Ovary (tissue), 9 donors: Measurements from ENCODE around the gene ANKRD50. TPM values are rescaled to one million over a fixed set of nuclear protein-coding genes. Genes with fewer than 3 reads are reported as not detected.

Source experiments
- DNase-seq, 5 donors: peaks; one replicate each; pipeline ENCODE4 v3.0.0-alpha.2; 2019 to 2020
- H3K27ac ChIP-seq, 2 donors: fragments of 200-600 bp; one replicate each; pipeline versions ENCODE4 v1.5.1 to v1.8.0; 2019 to 2022
- H3K27me3 ChIP-seq: fragments of 200-600 bp; one replicate; pipeline ENCODE4 v1.8.0; 2022
- H3K36me3 ChIP-seq: fragments of 200-600 bp; sonication (generic); one replicate; pipeline ENCODE4 v1.5.1; 2019
- H3K4me1 ChIP-seq: one replicate; pipeline ENCODE4 v1.8.1; 2013; ENCODE audit warnings: mild to moderate bottlenecking, moderate library complexity; ENCODE audit not compliant: insufficient read depth
- H3K4me3 ChIP-seq: fragments of 200-600 bp; sonication (generic); one replicate; pipeline ENCODE4 v1.5.1; 2017
- H3K9me3 ChIP-seq, 2 donors: fragments of 200-600 bp in 1 of 2; sonication (generic) in 1 of 2; one replicate each; pipeline versions ENCODE4 v1.5.1 to v1.8.1; 2013 to 2019; ENCODE audit warnings: mild to moderate bottlenecking in 1 of 2, moderate library complexity in 1 of 2
- EP300 ChIP-seq: sonication (generic); formaldehyde crosslinking; IDR thresholded peaks from one replicate; pipeline ENCODE4 v1.6.1; 2017; ENCODE audit warnings: antibody characterized with exemption
- POLR2A ChIP-seq: fragments of 450-650 bp; IDR thresholded peaks from one replicate; pipeline ENCODE4 v1.6.1; 2017; ENCODE audit warnings: antibody characterized with exemption, mild to moderate bottlenecking, moderate library complexity
- WGBS, 3 donors: extraction: QIAGEN DNeasy Blood & Tissue Kit in 1 of 3; methylation state at CpG; one replicate each; pipeline versions ENCODE4 v1.1.5 to v1.1.7; 2013 to 2017; 5-methylcytosine and 5-hydroxymethylcytosine counted together
- intact Hi-C, 4 donors: fragments of 100-400 bp; cut with DNase I; formaldehyde crosslinking; loops; one replicate each; pipeline versions ENCODE4 v1.11.0 to v1.15.1; 2022 to 2023
- polyA plus RNA-seq, 2 donors: library from polyadenylated mRNA; stranded (reverse); fragments of 200-250 nt in 1 of 2; fragments of 350-450 nt in 1 of 2; fragmentation: Illumina TruSeq in 1 of 2; extraction: RNeasy Lipid Tissue Mini Kit (QIAGEN cat#74804) in 1 of 2; gene quantifications; one replicate each; pipeline ENCODE4 v1.2.3, GENCODE V29; 2013 to 2014
- total RNA-seq, 7 donors: library from RNA; depleted of rRNA in 2 of 7; stranded (reverse); fragments of >200 nt in 2 of 7; fragmentation: NEBNext Ultra II Directional in 3 of 7; extraction: Animal tissue kit (Norgen Biotek cat#: 25700) in 3 of 7; gene quantifications; one replicate each; pipeline versions ENCODE4 v1.1.0 to v1.2.4, GENCODE V29; 2016 to 2023
- TF ChIP-seq, protein P1 (sequence below), 3 donors: fragments of 450-650 bp in 2 of 3; fragments of 200-600 bp in 1 of 3; IDR thresholded peaks; one replicate each; pipeline versions ENCODE4 v1.5.1 to v1.8.0; 2016 to 2022; ENCODE audit warnings: antibody characterized with exemption in 3 of 3, mild to moderate bottlenecking in 1 of 3
- donor health status: DM: no; HTN: no; CAD: no; lungs with moderate emphysema.
- donor health status: DM: no; HTN: no; CAD: no.
- donor health status: Bipolar disorder and iron deficiency.
- donor health status: DM: yes; HTN: yes; CAD: no.
- donor health status: DM: no; HTN: no; CAD: no.
- donor health status: DM: yes; HTN: yes; CAD: no.

ANKRD50 gene
- total and polyA plus RNA-seq, 9 donors, result 7.4 to 17.3 (median 12.9) TPM

DNA sequence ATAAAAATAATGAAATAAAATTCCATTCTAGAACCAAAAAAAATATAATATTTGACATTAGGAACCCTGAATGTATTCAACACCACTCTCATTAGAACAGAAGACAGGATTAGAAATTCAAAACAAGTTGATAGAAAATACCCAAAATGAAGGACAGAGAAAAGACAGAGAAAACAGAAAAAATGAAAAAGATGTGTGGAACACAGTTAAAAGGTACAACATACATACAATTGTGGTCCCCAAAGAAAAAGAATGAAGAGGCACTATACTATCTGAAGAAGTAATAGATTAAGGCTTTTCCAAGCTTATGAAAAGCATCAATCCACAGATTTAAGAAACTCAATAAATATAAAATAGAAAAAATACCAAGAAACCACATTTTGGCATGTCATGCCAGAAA, 16.4 kb downstream of the ANKRD50 start:
- intact Hi-C loops, result no loop called here
- no peak for TF ChIP-seq POLR2A

DNA sequence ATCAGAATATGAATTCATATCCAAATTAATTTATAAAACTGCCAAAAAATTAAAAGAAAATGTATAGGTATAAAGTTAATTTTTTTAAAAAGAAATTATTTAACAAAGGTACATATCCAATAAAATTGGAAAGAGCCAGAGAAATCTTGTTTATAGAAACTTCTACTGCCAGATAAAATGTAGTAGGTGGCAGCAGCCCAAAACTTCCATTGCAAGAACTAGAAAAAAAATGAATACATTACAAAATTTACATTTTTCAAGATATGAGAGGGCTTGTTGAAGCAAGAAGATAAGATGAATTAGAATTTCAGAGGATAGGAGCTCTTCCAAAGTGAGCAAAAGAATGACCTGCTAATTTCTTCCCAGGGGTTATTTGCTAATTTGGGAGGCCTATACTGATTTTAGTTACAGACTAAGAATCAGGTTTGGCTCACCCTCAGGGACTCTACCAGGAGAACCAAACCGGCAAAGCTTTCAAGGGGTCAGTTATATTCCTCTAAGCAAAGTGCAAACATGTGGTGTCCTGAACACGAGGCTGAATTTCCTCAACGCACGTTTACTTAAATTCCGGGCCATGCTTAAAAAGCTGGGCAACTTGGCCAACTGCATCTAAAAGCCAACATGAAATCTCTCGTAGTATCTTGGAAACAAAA, 17.5 kb downstream of the ANKRD50 start:
- intact Hi-C loops, result no loop called here
- Histone ChIP-seq H3K9me3 (no peaks in the 10 kb centered on the region), H3K27ac (no peak overlapping the region), H3K4me1 (no peaks in the 10 kb centered on the region), H3K36me3 (no peaks in the 10 kb centered on the region), H3K4me3 (no peak overlapping the region), H3K27me3 (no peaks in the 10 kb centered on the region)
- DNase-seq, result no peak
- TF ChIP-seq POLR2A (no peak), EP300 (no peak)
- TF ChIP-seq, protein P1, sequence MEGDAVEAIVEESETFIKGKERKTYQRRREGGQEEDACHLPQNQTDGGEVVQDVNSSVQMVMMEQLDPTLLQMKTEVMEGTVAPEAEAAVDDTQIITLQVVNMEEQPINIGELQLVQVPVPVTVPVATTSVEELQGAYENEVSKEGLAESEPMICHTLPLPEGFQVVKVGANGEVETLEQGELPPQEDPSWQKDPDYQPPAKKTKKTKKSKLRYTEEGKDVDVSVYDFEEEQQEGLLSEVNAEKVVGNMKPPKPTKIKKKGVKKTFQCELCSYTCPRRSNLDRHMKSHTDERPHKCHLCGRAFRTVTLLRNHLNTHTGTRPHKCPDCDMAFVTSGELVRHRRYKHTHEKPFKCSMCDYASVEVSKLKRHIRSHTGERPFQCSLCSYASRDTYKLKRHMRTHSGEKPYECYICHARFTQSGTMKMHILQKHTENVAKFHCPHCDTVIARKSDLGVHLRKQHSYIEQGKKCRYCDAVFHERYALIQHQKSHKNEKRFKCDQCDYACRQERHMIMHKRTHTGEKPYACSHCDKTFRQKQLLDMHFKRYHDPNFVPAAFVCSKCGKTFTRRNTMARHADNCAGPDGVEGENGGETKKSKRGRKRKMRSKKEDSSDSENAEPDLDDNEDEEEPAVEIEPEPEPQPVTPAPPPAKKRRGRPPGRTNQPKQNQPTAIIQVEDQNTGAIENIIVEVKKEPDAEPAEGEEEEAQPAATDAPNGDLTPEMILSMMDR (IDR thresholded peaks at IDR 0.05), result no peak
- 78 to 85% (median 80%) methylated on average over 6 of the region's 6 CpGs for WGBS, 3 donors

More for the DNA sequence above, 16.4 kb downstream of the ANKRD50 start:
- Histone ChIP-seq H3K27ac (no peak overlapping the region), H3K27me3 (no peaks in the 10 kb centered on the region), H3K4me3 (no peak overlapping the region), H3K9me3 (no peaks in the 10 kb centered on the region), H3K36me3 (no peaks in the 10 kb centered on the region), H3K4me1 (no peaks in the 10 kb centered on the region)
- DNase-seq, result no peak

DNA sequence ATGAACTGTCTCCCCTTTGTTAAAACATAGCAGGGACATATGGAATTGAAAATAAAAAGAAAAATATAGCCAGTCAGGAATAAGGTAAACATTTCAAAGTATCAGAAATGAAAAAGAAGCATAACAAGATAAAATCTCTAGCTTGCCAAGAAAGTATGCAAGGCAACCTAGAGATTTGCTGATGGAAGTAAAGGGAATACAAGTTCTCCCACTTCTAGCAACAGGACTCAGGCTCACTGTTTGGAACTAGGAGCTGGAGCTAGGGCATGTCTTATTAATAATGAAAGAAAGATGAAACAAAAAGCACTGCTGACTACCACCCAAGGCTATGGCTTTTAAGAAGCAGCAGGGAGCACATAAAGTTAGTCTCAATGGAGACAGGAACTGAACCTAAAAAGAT, 18.2 kb downstream of the ANKRD50 start:
- H3K9me3 ChIP-seq, result no peaks in the 10 kb centered on the region
- no peak overlapping the region for H3K4me3 ChIP-seq
- H3K27ac ChIP-seq, result no peak overlapping the region
- H3K4me1 ChIP-seq, result no peaks in the 10 kb centered on the region
- DNase-seq, result no peak
- H3K27me3 ChIP-seq, result no peaks in the 10 kb centered on the region
- TF ChIP-seq, protein P1 (IDR thresholded peaks at IDR 0.05), result no peak
- TF ChIP-seq POLR2A (no peak), EP300 (no peak)
- intact Hi-C loops, result no loop called here
- no peaks in the 10 kb centered on the region for H3K36me3 ChIP-seq

DNA sequence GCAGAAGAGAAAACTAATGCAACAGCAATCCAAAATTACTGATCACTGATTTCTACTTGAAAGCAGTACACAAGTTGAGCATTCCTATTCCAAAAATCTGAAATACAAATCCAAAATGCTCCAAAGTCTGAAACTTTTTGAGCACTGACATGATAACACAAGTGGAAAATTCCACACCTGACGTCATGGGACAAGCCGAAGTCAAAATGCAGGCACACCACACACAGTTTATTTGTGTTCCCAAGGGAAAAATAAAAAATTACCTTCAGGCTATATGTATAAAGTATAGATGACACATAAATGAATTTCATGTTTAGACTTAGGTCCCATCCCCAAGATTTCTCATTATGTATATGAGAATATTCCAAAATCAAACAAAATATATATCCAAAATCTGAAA, 20.7 kb downstream of the ANKRD50 start:
- TF ChIP-seq, protein P1 (IDR thresholded peaks at IDR 0.05), result no peak
- TF ChIP-seq POLR2A (no peak), EP300 (no peak)
- no peak for DNase-seq
- Histone ChIP-seq H3K27ac (no peak overlapping the region), H3K27me3 (no peaks in the 10 kb centered on the region), H3K4me1 (no peaks in the 10 kb centered on the region), H3K9me3 (no peaks in the 10 kb centered on the region), H3K4me3 (no peak overlapping the region), H3K36me3 (no peaks in the 10 kb centered on the region)
- 95 to 97% (median 96%) methylated on average over 2 of the region's 2 CpGs for WGBS, 3 donors
- intact Hi-C loops, result no loop called here

DNA sequence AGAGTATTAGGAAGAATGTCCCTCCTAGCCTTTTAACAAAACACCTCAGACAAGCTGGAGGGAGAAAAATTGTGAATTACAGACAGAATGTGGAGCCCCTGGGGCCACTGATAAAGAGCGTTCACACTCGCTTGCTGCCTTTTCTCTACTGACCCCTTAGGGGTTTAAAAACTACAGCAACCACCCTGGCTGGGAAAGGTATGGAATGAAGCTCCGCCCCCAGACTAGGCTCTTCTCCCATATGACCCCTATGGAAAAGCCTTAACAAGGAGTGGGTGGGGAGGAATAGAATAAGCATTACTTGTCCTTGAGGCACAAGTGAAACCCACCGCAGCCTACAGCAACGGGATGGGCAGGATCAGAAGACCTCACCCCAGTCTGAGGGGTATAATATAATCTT, 26.3 kb downstream of the ANKRD50 start:
- no peaks in the 10 kb centered on the region for H3K36me3 ChIP-seq
- H3K27me3 ChIP-seq, result no peaks in the 10 kb centered on the region
- 90 to 97% (median 93%) methylated on average over 5 of the region's 5 CpGs for WGBS, 3 donors
- H3K9me3 ChIP-seq, result no peaks in the 10 kb centered on the region
- no peak overlapping the region for H3K27ac ChIP-seq
- peaks cover 2% of the 10 kb centered on the region for H3K4me1 ChIP-seq
- DNase-seq, result no peak
- no peak overlapping the region for H3K4me3 ChIP-seq
- intact Hi-C loops, result no loop called here
- TF ChIP-seq EP300 (no peak), POLR2A (no peak)
- TF ChIP-seq, protein P1 (IDR thresholded peaks at IDR 0.05), result no peak
